ENCODE measurements around the gene RHOT2. TPM values are rescaled to one million over a fixed set of nuclear protein-coding genes. Genes with fewer than 3 reads are reported as not detected.

Gene RHOT2
- total and polyA plus RNA-seq, 9 of the 15 experiments (the other 6 are each of a cell fraction or from before 2014, with no cell fraction given) = 5.0 to 373 (median 112) TPM

- TF ChIP-seq ZNF561 (CRISPR knock-in tag; conservative IDR thresholded peaks at IDR 0.05) (no peak), MEIS2 (IDR thresholded peaks at IDR 0.05; ENCODE audit: partially characterized antibody) (no peak), SAP30 (IDR thresholded peaks at IDR 0.05; ENCODE audit: borderline replicate concordance, insufficient read depth, low read depth, low read length, poor library complexity, severe bottlenecking) (peak; percentile 67), RFX1 (IDR thresholded peaks at IDR 0.05) (no peak), HDAC3 (IDR thresholded peaks at IDR 0.05; ENCODE audit: borderline replicate concordance, partially characterized antibody) (no peak), BRD4 (IDR thresholded peaks at IDR 0.05) (no peak), FOXP4 (CRISPR knock-in tag; IDR thresholded peaks at IDR 0.05; ENCODE audit: borderline replicate concordance) (no peak), THRA (IDR thresholded peaks at IDR 0.05) (no peak), NEUROD1 (IDR thresholded peaks at IDR 0.05; ENCODE audit: borderline replicate concordance, low read depth, low read length, partially characterized antibody) (no peak), ARID1B (IDR thresholded peaks at IDR 0.05) (no peak), HNRNPH1 (optimal IDR thresholded peaks at IDR 0.05; ENCODE audit: low read depth, low read length) (no peak), ZNF75A (CRISPR knock-in tag; IDR thresholded peaks at IDR 0.05) (no peak), XRCC5 (IDR thresholded peaks at IDR 0.05; ENCODE audit: low read depth, low read length) (no peak), CXXC5 (CRISPR knock-in tag; IDR thresholded peaks at IDR 0.05) (peak; percentile 84), ZNF507 (tag; conservative IDR thresholded peaks at IDR 0.05) (no peak), ZNF589 (CRISPR knock-in tag; IDR thresholded peaks at IDR 0.05; ENCODE audit: low read depth) (no peak), CREM (IDR thresholded peaks at IDR 0.05; ENCODE audit: low read depth) (no peak), UBTF (IDR thresholded peaks at IDR 0.05; ENCODE audit: borderline replicate concordance in 1 of 2, low read depth in 2 of 2, low read length in 2 of 2) (peak; percentile 19 to 79; a peak in 1 of 4 replicates), JUNB (CRISPR knock-in tag; conservative IDR thresholded peaks at IDR 0.05) (no peak), ZNF511 (CRISPR knock-in tag; IDR thresholded peaks at IDR 0.05) (no peak), MTA3 (IDR thresholded peaks at IDR 0.05; ENCODE audit: borderline replicate concordance) (peak; percentile 42; the same call in 1 of the 2 replicates)
These were observed 47.7 kb downstream of the RHOT2 start (continued) for GRCh38 chr16:715477-716199.

All from K562 (cell line).